SK-N-SH (cell line): Measurements from ENCODE around the gene RNF166. TPM values are rescaled to one million over a fixed set of nuclear protein-coding genes. Genes with fewer than 3 reads are reported as not detected.

ENCODE experiments used
- CTCF ChIA-PET: fragments of 300-600, 350-600 bp; formaldehyde crosslinking; extraction: SDS; loops from one replicate; lab custom pipeline; 2021; lab: Yijun Ruan, JAX
- POLR2A ChIA-PET: fragments of 350-600 bp; sonication (Branson Sonifier 250); formaldehyde crosslinking; extraction: SDS; loops from one replicate; lab custom pipeline; 2020; ENCODE audit warnings: antibody characterized with exemption, inconsistent platforms; lab: Yijun Ruan, JAX
- DNase-seq: peaks from one replicate; pipeline ENCODE4 v3.0.0; 2012
- H2AFZ ChIP-seq: fragments of 200-600 bp; sonication (generic); 2 replicates; pipeline ENCODE4 v1.8.1; 2016; ENCODE audit warnings: antibody characterized with exemption, mild to moderate bottlenecking, low read depth
- H3F3A ChIP-seq: fragments of 200-600 bp; sonication (generic); replicated peaks from 2 replicates; pipeline ENCODE3; 2016; ENCODE audit warnings: antibody characterized with exemption, mild to moderate bottlenecking; ENCODE audit not compliant: insufficient read depth
- H3K27ac ChIP-seq, 2 experiments: fragments of 200-500 bp in 1 of 2; fragments of 200-600 bp in 1 of 2; sonication (Bioruptor generic) in 1 of 2; sonication (generic), shearing (Covaris generic) in 1 of 2; 2 replicates each; pipeline versions ENCODE4 v1.5.1 to v1.6.1; 2014 to 2016; ENCODE audit warnings: low read depth in 2 of 2, inconsistent platforms in 1 of 2, low read length in 1 of 2, mild to moderate bottlenecking in 1 of 2, mixed read lengths in 1 of 2
- H3K27me3 ChIP-seq: fragments of 200-600 bp; sonication (generic), shearing (Covaris generic); 2 replicates; pipeline ENCODE4 v1.6.1; 2016; ENCODE audit warnings: mixed run types; ENCODE audit not compliant: insufficient read depth
- H3K36me3 ChIP-seq, 2 experiments: fragments of 200-500 bp in 1 of 2; fragments of 200-600 bp in 1 of 2; sonication (Bioruptor generic) in 1 of 2; sonication (generic) in 1 of 2; replicated peaks in 1 of 2; 2 replicates each; pipeline versions ENCODE3 to v1.5.1; 2014 to 2016; ENCODE audit warnings: low read length in 1 of 2, mild to moderate bottlenecking in 1 of 2; ENCODE audit not compliant: insufficient read depth in 2 of 2, control insufficient read depth in 1 of 2
- H3K4me1 ChIP-seq, 2 experiments: fragments of 200-500 bp in 1 of 2; fragments of 200-600 bp in 1 of 2; sonication (Bioruptor generic) in 1 of 2; sonication (generic), shearing (Covaris generic) in 1 of 2; 2 replicates each; pipeline versions ENCODE4 v1.5.1 to v1.6.1; 2014 to 2016; ENCODE audit warnings: low read depth in 1 of 2, low read length in 1 of 2, mixed run types in 1 of 2; ENCODE audit not compliant: insufficient read depth in 2 of 2, control insufficient read depth in 1 of 2
- H3K4me2 ChIP-seq: fragments of 200-600 bp; sonication (generic), shearing (Covaris generic); 2 replicates; pipeline ENCODE4 v1.6.1; 2017; ENCODE audit warnings: mixed run types
- H3K4me3 ChIP-seq, 2 experiments: fragments of 200-500 bp in 1 of 2; fragments of 200-600 bp in 1 of 2; sonication (Bioruptor generic) in 1 of 2; sonication (generic), shearing (Covaris generic) in 1 of 2; 2 replicates each; pipeline versions ENCODE4 v1.5.1 to v1.8.1; 2014 to 2016; ENCODE audit warnings: low read depth in 2 of 2, inconsistent platforms in 1 of 2, low read length in 1 of 2, mild to moderate bottlenecking in 1 of 2, mixed read lengths in 1 of 2, moderate library complexity in 1 of 2
- H3K79me2 ChIP-seq: fragments of 200-600 bp; sonication (generic); 2 replicates; pipeline ENCODE4 v1.8.1; 2017; ENCODE audit warnings: mild to moderate bottlenecking; ENCODE audit not compliant: insufficient read depth
- H3K9ac ChIP-seq: fragments of 200-600 bp; sonication (generic); 2 replicates; pipeline ENCODE4 v1.6.1; 2017; ENCODE audit warnings: mixed run types
- H3K9me2 ChIP-seq: fragments of 200-600 bp; sonication (generic); 2 replicates; pipeline ENCODE4 v1.6.1; 2017; ENCODE audit warnings: mixed run types
- H3K9me3 ChIP-seq: fragments of 200-600 bp; sonication (generic); 2 replicates; pipeline ENCODE4 v1.6.1; 2017; ENCODE audit warnings: mixed run types, mild to moderate bottlenecking, moderate library complexity
- H4K20me1 ChIP-seq: fragments of 200-600 bp; sonication (generic); 2 replicates; pipeline ENCODE4 v1.6.1; 2017; ENCODE audit warnings: mild to moderate bottlenecking, mixed run types; ENCODE audit not compliant: insufficient read depth
- GABPA ChIP-seq: IDR thresholded peaks from 2 replicates; pipeline ENCODE4 v1.4.0; 2012; ENCODE audit warnings: low read depth, mild to moderate bottlenecking
- MXI1 ChIP-seq: IDR thresholded peaks from 2 replicates; pipeline ENCODE4 v1.6.1; 2012; ENCODE audit warnings: mild to moderate bottlenecking, low read depth, low read length, improper control_type of control experiment
- RCOR1 ChIP-seq: fragments of 150-350 bp; IDR thresholded peaks from 2 replicates; pipeline ENCODE4 v1.6.1; 2017; ENCODE audit warnings: antibody characterized with exemption, low read length
- REST ChIP-seq: IDR thresholded peaks from 2 replicates; pipeline ENCODE4 v1.6.1; 2012; ENCODE audit warnings: mild to moderate bottlenecking, low read depth, low read length, moderate library complexity
- WGBS: methylation state at CpG from one replicate; pipeline ENCODE4 v1.1.6; 2017; ENCODE audit warnings: low lambda C conversion rate; 5-methylcytosine and 5-hydroxymethylcytosine counted together
- polyA plus RNA-seq, 3 experiments: library from polyadenylated mRNA; depleted of rRNA; stranded (reverse); fragments of >200 nt; gene quantifications; 2 replicates each; pipeline ENCODE4 v1.2.3, GENCODE V29; 2012

Gene RNF166
- polyA plus RNA-seq, 1 of the 3 experiments (the other 2 are of a cell fraction) = 17.2 TPM

GRCh38 chr16:88649924-88650748 is 56.1 kb downstream of the RNF166 start:
- TF ChIP-seq GABPA (peak; percentile 65), REST (no peak), MXI1 (0 out of 2 replicates have a peak, but pooled peaks have one; percentile 19)
- CTCF ChIA-PET = interaction anchor here (0.7 to 1.9 kb wide), 7 partner anchors 11 to 135 kb away, joined by 3 to 6 read pairs (median 3); partner anchors contain the start of gene MVD
- Histone ChIP-seq H3K36me3 (peaks cover 0 to 6% of the 10 kb centered on the region in 2 experiments), H3K9me3 (no peaks in the 10 kb centered on the region), H3K9me2 (no peaks in the 10 kb centered on the region), H2AFZ (peak overlapping the region; percentile 56; the same call in 1 of the 2 replicates), H3K79me2 (no peaks in the 10 kb centered on the region), H3K9ac (peak overlapping the region; percentile 69), H3K27me3 (no peaks in the 10 kb centered on the region), H3K4me1 (peaks cover 4 to 10% of the 10 kb centered on the region in 2 experiments; a peak in 2 of 4 replicates), H3K4me2 (peak overlapping the region; percentile 96), H3F3A (no peaks in the 10 kb centered on the region), H3K4me3 (peak overlapping the region; percentile 78 to 83), H4K20me1 (no peaks in the 10 kb centered on the region), H3K27ac (no peak overlapping the region; a peak in 1 of 4 replicates)
- 65% methylated on average over 9 of the region's 37 CpGs for WGBS
- DNase-seq = peak; percentile 71
- POLR2A ChIA-PET = interaction anchor here (1.3 kb wide), 1 partner anchor 10 kb away, joined by 3 read pairs; no protein-coding TSS in a partner anchor

- POLR2A ChIA-PET = interaction anchor here (1.3 kb wide), 1 partner anchor 10 kb away, joined by 3 read pairs; no protein-coding TSS in a partner anchor
- H3K79me2 ChIP-seq = no peaks in the 10 kb centered on the region
- WGBS = 87% methylated on average over 16 of the region's 20 CpGs
- no peaks in the 10 kb centered on the region for H3K9me3 ChIP-seq
- H3K27me3 ChIP-seq = no peaks in the 10 kb centered on the region
- no peak overlapping the region for H3K9ac ChIP-seq
- H3F3A ChIP-seq = no peaks in the 10 kb centered on the region
- H3K36me3 ChIP-seq = no peaks in the 10 kb centered on the region
- no peak overlapping the region; a peak in 1 of 4 replicates for H3K27ac ChIP-seq
- H4K20me1 ChIP-seq = no peaks in the 10 kb centered on the region
- DNase-seq = no peak
- H3K9me2 ChIP-seq = no peaks in the 10 kb centered on the region
- H3K4me2 ChIP-seq = peak overlapping the region; percentile 96; the same call in 1 of the 2 replicates
- CTCF ChIA-PET = interaction anchor here (0.7 to 1.9 kb wide), 6 partner anchors 10 to 134 kb away, joined by 3 to 6 read pairs (median 3); partner anchors contain the start of gene MVD
- no peak for TF ChIP-seq RCOR1
- peaks cover 4 to 10% of the 10 kb centered on the region in 2 experiments; a peak in 2 of 4 replicates for H3K4me1 ChIP-seq
- H3K4me3 ChIP-seq = peak overlapping the region in 1 of 2 experiments; percentile 78; a peak in 2 of 4 replicates
- H2AFZ ChIP-seq = no peak overlapping the region
Measured at GRCh38 chr16:88649195-88649923, 56.8 kb downstream of the RNF166 start.
